K562 (cell line): ENCODE results near the gene ADIPOQ. TPM values are rescaled to one million over a fixed set of nuclear protein-coding genes. Genes with fewer than 3 reads are reported as not detected.

Source experiments
- E2F4 ChIP-seq: sonication (generic); formaldehyde crosslinking; IDR thresholded peaks from 2 replicates; pipeline ENCODE4 v1.8.0; 2022; ENCODE audit warnings: mild to moderate bottlenecking, low read depth, missing genetic modification reagents
- E2F6 ChIP-seq, 2 experiments: IDR thresholded peaks; 2 replicates each; pipeline ENCODE4 v1.6.1; 2011; ENCODE audit warnings: borderline replicate concordance in 1 of 2, control low read depth in 1 of 2, low read depth in 1 of 2, low read length in 1 of 2, mild to moderate bottlenecking in 1 of 2, mixed read lengths in 1 of 2, moderate library complexity in 1 of 2; ENCODE audit not compliant: insufficient read depth in 1 of 2, insufficient read length in 1 of 2, poor library complexity in 1 of 2, severe bottlenecking in 1 of 2; ENCODE audit errors: extremely low read depth in 1 of 2
- EGR1 ChIP-seq: fragments of 450-650 bp; conservative IDR thresholded peaks from 2 replicates; pipeline ENCODE4 v1.6.1; 2017; ENCODE audit warnings: mild to moderate bottlenecking
- ETV1 ChIP-seq: fragments of 450-650 bp; conservative IDR thresholded peaks from 2 replicates; pipeline ENCODE4 v1.6.1; 2016; ENCODE audit warnings: missing genetic modification characterization, control low read depth, low read depth, missing compliant biosample characterization
- HMGN3 ChIP-seq: IDR thresholded peaks from 2 replicates; pipeline ENCODE4 v1.6.1; 2011; ENCODE audit warnings: borderline replicate concordance, low read depth, mild to moderate bottlenecking, mixed read lengths, low read length; ENCODE audit not compliant: insufficient read length; ENCODE audit errors: extremely low read depth
- JUN ChIP-seq, 2 experiments: sonication (generic) in 1 of 2; formaldehyde crosslinking in 1 of 2; IDR thresholded peaks; 2 replicates each; pipeline versions ENCODE4 v1.6.1 to v1.8.0; 2012 to 2022; ENCODE audit warnings: borderline replicate concordance in 2 of 2, mild to moderate bottlenecking in 2 of 2, improper control_type of control experiment in 1 of 2, low read depth in 1 of 2, low read length in 1 of 2, missing genetic modification reagents in 1 of 2
- NCOA6 ChIP-seq: fragments of 450-650 bp; IDR thresholded peaks from 2 replicates; pipeline ENCODE4 v1.6.1; 2017; ENCODE audit warnings: mild to moderate bottlenecking
- NFYB ChIP-seq: IDR thresholded peaks from 2 replicates; pipeline ENCODE4 v1.6.1; 2011; ENCODE audit warnings: mild to moderate bottlenecking, moderate library complexity; ENCODE audit not compliant: insufficient read length; ENCODE audit errors: extremely low read depth
- RB1 ChIP-seq: fragments of 450-650 bp; IDR thresholded peaks from 2 replicates; pipeline ENCODE4 v1.6.1; 2017; ENCODE audit warnings: low read depth, mild to moderate bottlenecking
- SOX6 ChIP-seq: fragments of 450-650 bp; IDR thresholded peaks from 2 replicates; pipeline ENCODE4 v1.6.1; 2014; ENCODE audit warnings: mild to moderate bottlenecking
- SRSF3 ChIP-seq: fragments of 200-400 bp; formaldehyde crosslinking; IDR thresholded peaks from 2 replicates; pipeline ENCODE4 v1.6.1; 2016; ENCODE audit warnings: mild to moderate bottlenecking, low read length, moderate library complexity; ENCODE audit not compliant: insufficient read depth
- TBP ChIP-seq: optimal IDR thresholded peaks from 2 replicates; pipeline ENCODE3; 2011; ENCODE audit warnings: low read depth, low read length, improper control_type of control experiment
- ZNF384 ChIP-seq: IDR thresholded peaks from 2 replicates; pipeline ENCODE4 v1.6.1; 2012; ENCODE audit warnings: low read depth, low read length, improper control_type of control experiment
- polyA plus RNA-seq, 8 experiments: library from polyadenylated mRNA; depleted of rRNA in 4 of 8; stranded (reverse) in 5 of 8; unstranded in 3 of 8; fragments of >200 nt; fragmentation: Nextera tagmentation in 2 of 8; fragmentation: Illumina TruSeq in 1 of 8; extraction: Ambion mirVana in 2 of 8; extraction: Trizol in 1 of 8; gene quantifications; 2 replicates each; pipeline versions ENCODE4 v1.2.1 to v1.2.3, GENCODE V29; 2011 to 2014; ENCODE audit warnings: inconsistent platforms in 1 of 8, missing spikeins in 1 of 8
- total RNA-seq, 7 experiments: library from RNA; depleted of rRNA in 6 of 7; stranded (reverse); fragments of >200 nt in 6 of 7; fragmentation: Illumina TruSeq in 2 of 7; extraction: Trizol in 2 of 7; gene quantifications; 2 replicates each; pipeline versions ENCODE4 v1.2.1 to v1.2.3, GENCODE V29; 2011 to 2021; ENCODE audit warnings: low replicate concordance in 1 of 7

ADIPOQ gene
- total and polyA plus RNA-seq, 9 of the 15 experiments (the other 6 are each of a cell fraction or from before 2014, with no cell fraction given): 0.01 to 0.04 (median 0.03) TPM; not detected in 4

GRCh38 chr3:186882881-186883685 is 40.6 kb downstream of the ADIPOQ start (continued):
- TF ChIP-seq SOX6 (peak; percentile 99), RB1 (no peak), HMGN3 (no peak), NFYB (no peak), E2F4 (CRISPR knock-in tag) (no peak), SRSF3 (no peak), TBP (no peak), EGR1 (peak; percentile 74), E2F6 (IDR thresholded peaks at IDR 0.05; ENCODE audit: borderline replicate concordance in 1 of 2, extremely low read depth in 1 of 2, insufficient read depth in 1 of 2, insufficient read length in 1 of 2, low read depth in 1 of 2, low read length in 1 of 2, poor library complexity in 1 of 2, severe bottlenecking in 1 of 2) (peak in 1 of 2 experiments; percentile 36), ZNF384 (peak; percentile 97), JUN (IDR thresholded peaks at IDR 0.05; ENCODE audit: borderline replicate concordance, low read depth, low read length) (peak; percentile 95), JUN (CRISPR knock-in tag; IDR thresholded peaks at IDR 0.05; ENCODE audit: borderline replicate concordance) (no peak), ETV1 (peak; percentile 93), NCOA6 (no peak)
